Stimulated activated CD8-positive, alpha-beta memory T cell treated with anti-CD3 and anti-CD28 coated beads, Interleukin-12 subunit alpha, Interleukin-12 subunit beta, amount 100 ng/mL, for 1 hour (primary cell): ENCODE measurements around the gene ABCC4.
A peak's percentile ranks its signal among the peaks of the same experiment; 100 is the strongest.
"Not testable (repeated sequence)": the region's sequence is repeated elsewhere in the genome, so short reads cannot be mapped to it uniquely, and the experiment has no call there.

Experiments
- DNase-seq: peaks from one replicate; pipeline ENCODE4 v3.0.0-alpha.2; 2020; ENCODE audit warnings: low read depth

The ABCC4 gene

DNA sequence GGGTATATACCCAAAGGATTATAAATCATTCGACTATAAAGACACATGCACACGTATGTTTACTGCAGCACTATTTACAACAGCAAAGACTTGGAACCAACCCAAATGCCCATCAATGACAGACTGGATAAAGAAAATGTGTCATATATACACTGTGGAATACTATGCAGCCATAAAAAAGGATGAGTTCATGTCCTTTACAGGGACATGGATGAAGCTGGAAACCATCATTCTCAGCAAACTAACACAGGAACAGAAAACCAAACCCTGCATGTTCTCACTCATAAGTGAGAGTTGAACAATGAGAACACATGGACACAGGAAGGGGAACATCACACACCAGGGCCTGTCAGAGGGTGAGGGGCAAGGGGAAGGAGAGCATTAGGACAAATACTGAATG is 102.6 kb downstream of the ABCC4 start:
- not testable (repeated sequence) for DNase-seq

DNA sequence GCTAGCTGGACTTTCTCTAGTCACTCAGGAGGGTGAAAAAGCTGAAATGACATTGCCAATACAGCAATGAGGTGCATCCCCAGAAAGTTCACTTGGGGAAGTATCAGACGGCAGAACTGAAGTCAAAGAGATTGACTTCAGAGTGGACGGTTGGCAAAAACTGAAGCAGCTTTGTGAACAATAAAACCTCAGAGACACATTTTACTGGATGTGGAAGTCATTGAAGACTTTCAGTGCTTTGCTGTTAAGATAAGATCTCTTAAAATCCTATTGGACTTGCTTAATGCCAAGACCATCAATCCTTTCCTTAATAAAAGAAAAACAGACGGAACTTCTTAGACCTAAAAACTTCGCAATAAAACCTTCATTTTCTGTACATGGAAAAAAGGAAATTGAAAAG is 103.7 kb downstream of the ABCC4 start:
- DNase-seq = no peak

DNA sequence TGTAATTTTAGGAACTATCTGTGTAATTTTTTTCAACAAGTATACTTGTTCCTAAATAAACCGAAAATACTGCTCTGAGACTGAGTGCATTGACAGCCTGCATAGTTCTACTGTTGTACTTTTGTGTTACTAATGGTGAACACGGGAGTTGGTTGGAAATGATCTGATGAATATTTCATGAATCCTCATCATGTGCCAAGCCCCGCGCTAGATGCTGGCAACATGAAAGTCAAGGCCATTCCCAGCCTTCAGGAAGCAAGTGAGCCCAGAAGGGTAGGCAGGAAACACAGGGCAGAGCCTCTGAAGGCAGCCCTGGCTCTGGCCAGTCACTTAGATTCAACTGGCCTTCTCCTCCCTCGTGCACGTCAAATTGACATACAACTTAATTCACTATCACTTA is 106.1 kb downstream of the ABCC4 start:
- no peak for DNase-seq

DNA sequence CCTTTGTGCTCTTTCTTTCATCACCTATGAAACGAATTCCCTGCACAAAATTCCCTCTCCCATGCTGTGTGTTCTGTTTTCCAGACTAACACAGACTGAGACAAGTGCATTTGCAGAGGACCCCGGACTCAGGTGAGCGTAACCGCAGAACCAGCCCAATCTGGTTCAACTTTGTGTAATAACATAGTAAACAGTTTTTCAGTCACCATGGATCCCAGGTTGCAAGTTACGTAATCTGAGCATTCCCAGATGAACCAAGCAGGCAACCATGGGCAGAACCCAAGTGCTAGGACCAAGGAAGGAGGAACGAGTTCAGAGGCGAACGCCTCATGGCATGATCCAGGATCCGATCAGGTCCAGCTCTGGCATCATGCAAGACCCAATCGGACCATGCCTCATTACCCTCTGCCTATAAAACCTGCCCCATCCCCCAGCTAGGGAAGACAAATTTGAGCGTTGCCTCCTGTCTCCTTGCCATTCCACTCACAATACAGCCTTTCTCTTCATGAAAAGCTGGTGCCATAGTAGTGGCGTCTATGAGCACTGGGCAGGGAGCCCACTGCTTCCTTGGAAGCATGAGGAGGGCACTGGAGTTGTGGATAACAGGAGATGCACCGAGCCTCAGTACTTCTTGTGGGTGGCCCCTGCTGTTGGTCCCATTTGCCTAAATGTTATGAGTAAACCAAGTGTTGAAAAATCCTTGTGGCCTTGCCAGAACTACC is 107.6 kb downstream of the ABCC4 start:
- no peak for DNase-seq

DNA sequence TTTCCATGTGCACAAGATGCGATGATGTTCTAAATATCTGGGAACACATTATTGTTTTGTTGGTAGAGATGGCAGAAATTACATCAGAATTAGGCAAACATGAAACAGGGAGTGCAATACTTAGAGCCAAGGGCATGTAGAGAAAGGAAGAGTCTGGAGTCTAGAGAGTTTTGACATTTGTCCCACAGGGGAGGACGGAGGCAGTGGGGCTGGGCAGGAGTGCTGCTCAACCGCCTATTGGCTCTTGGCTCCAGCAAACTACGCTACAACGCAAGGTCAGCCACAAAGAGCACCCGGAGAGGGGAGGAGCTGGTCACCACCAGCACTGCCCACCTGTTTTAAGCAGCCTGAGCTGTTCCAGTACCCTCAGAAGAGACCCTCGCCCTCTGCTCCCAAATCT is 108.3 kb downstream of the ABCC4 start:
- no peak for DNase-seq

DNA sequence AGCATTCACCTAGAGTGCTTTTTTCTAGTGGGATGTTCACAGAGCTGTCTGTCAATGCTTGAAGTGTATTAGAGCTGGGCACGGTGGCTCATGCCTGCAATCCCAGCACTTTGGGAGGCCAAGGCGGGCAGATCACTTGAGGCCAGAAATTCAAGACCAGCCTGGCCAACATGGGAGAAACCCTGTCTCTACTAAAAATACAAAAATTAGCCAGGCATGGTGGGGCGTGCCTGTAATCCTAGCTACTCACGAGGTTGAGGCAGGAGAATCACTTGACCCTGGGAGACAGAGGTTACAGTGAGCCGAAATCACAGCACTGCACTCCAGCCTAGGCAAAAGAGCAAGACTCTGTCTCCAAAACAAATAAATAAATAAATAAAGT is 108.7 kb downstream of the ABCC4 start:
- not testable (repeated sequence) for DNase-seq

DNA sequence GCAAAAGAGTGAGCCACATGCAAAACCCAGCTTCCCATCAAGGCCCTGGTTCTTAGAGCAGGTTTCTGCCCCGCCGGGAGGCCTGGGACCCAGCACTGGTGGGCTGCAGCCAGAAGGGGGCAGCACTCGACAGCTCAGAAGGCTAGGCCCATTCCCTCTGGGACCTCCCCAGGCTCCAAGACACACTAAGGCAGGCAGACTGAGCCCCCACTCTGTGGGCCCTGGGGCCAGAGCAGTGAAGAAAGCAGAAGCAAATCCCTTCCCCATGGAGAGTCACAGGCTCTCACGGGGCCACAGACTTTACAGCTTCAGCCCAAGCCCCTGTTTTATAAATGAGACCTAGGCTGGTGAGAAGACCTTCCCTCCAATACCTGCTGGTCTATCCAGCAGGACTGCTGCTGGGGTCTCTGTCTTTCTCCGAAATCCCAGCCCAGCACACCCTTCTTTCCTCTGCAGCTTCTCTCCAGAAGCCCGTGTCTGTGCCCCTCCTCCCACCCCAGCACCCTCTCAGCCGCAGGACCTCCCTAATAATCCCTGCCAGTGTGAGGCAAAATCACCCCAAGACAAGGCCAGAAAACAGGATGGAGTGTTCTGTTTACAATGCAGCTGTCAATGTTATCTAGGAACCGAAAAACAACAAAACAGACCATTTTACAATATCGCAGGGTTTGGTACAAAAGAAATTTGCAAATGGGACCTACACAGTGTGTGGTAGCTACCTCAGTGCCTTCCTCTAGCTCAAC is 109.3 kb downstream of the ABCC4 start:
- peak; percentile 20 for DNase-seq

DNA sequence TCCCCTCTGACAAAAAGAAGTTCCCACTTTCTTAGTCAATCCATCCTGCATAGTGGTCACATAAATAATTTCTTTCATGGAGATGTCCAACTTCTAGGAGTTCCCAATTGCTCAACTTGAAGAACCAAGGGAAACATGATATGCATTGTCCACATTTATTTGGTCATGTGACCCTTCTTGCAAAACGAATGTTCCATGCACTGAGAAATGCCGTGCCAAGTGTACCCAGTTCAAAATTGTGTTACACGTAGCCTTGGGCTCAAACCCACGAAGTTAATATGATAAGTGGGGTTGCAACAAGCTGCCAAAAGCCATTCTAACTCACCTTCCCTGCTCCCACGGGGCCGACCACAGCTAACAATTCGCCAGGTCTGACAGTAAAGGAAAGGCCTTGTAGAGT is 113.1 kb downstream of the ABCC4 start:
- DNase-seq = no peak

DNA sequence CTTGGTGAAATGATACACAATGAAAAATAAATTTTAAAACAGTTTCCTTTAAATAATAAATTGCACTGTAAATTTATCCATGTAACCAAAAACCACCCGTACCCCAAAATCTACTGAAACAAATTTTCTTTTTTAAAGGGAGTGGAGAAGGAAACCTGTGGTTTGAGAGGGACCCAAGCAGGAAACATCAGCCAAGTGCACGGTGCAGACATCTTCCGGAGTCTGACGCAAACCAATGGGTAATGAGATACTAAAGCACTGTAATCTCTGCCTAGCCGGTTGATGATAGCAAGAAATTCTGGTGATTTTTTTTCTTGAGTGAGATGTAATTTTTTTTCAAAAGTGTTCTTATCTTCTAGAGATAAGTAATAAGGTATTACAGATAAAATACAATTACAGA is 115.4 kb downstream of the ABCC4 start:
- peak; percentile 33 for DNase-seq

DNA sequence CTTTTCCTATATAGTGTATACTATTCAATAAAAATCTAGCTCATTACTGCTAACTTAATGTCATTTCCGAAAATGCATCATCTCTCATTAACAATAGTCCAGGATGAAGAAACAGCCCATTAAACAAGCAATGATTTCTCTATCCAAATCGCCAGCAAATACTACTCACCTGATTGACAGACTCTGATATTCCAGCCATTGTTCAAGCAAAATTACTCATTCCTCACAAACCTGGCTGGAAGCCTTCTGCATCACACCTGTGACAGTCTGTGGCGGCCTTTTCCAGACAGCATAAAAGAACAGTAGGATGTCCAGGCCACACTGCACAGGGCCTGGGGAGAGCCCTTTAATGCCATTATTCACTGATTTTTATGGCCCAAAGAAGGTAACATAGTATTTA is 115.9 kb downstream of the ABCC4 start:
- no peak for DNase-seq

DNA sequence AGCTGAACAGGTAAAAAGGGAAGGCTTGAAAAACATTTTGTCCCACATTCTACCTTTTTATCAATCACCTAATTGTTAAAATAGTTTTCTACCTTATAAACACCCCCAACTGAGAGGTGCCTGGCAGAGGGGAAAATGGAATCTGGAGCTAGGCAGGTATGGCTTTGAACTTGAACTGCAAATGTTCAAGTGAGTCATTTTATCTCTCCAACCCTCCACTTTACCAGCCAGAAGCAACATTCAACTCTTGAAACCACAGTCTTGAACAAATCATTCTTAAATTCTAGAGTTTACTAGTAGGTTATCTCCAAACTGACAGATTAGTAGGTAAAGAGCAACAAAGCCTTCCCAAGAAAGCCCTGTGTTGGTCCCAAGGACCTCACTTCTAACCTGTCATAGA is 116.9 kb downstream of the ABCC4 start:
- no peak for DNase-seq

DNA sequence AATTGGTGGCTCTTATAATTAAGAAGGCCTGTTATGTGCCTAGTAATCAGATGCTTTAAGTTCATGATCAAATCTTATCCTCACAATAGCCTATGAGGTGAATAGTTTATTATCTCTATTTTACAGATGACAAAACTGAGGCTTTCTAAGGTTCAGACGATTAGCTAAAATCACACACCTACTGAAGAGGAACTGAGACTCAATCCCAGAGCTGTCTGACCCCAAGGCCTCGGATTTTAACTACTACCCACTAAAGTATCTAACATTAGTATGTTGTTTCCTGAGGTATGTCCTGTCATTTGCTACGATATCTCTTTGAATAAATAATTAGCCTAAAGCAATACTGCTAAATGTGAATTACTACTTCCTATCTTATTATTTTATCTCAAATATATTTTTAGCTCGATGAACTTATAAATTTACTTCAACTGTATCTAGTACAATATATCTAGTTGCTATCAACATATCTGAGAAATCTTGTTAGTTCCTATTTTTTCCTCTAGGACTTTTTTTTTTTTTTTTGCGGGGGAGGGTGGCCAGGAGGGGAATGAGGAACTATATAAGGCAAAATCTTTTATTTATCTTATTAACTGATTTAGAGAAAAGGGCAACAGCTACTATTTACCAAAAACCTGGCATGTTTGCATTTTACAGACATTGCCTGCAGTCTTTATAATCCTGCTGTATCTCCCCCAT is 118.5 kb downstream of the ABCC4 start:
- DNase-seq = no peak

DNA sequence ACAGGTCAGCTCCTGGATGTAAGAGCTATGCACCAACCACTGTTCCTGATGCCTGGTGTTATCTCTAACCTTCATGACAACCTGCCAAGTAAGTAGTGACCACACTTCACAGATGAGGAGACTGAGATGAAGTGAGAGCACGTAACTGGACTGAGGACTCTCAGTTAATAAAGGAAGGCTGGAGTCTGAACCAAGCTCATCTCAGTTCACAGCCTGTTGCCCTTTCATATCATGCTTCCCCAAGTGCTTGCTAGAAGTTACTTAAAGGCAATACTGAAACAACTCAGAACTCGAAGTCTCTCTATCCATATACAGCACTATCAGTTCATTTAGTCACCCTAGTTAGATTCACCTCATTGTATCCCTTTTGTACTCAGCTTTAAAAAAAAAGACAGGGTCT is 119.7 kb downstream of the ABCC4 start:
- DNase-seq = no peak

DNA sequence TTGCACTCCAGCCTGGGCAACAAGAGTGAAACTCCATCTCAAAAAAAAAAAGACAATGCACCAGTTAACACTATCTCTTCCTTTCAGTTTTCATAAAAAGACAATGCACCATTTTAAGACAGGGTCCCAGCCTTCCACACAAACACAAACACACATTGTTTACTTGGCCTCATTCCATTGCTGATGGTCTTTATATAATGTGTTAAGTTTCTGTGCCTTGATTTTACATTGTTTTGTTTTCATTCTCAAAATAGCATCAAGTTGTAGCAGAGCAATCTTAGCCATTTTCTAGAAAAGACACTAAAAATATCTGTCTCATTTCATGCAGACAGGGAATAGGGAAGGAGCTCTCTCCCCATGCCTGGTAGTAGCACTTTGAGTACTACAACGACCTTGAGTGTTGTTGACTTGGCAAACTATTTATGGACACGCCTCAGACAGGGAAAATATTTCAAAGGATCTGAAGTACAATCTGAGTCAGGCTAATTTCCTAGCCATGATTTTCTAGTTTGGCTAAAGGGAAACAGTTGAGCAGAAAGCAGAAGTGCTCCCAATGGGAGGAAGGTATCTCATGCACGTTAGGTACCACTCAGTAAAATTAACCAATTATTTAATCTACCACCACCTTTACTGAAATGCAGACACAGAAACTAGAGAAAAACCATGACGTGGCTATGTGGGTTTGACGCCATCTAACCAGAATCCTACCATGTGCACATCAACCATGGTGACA is 120.6 kb downstream of the ABCC4 start:
- DNase-seq = no peak

DNA sequence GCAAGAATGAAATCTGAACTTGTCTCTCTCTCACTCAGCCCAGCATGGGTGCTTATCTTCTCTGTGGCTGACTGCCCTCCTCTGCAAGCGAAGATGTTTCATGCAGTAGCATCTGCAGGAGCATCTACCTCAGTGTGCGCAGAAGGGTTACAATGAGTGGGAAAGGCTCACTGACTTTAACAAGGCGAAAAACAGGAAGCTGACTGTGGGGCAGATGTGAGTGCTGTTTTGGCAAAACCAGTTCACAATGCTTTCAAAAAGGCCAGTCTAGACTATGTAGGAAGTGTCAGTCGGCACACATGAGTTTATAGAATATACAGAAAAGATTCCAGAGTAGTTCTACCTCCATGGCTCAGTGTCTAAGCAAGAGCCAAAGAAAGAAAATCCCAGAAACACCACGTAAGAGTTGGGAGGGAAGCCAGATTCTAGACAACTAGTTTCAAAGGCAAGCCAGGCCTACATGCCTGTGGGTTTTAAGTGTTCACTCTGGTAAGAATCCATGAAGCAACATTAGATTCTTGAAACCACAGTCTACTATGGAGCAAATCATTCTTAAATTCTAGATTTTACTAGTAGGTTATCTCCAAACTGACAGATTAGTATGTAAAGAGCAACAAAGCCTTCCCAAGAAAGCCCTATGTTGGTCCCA is 124.5 kb downstream of the ABCC4 start:
- no peak for DNase-seq

DNA sequence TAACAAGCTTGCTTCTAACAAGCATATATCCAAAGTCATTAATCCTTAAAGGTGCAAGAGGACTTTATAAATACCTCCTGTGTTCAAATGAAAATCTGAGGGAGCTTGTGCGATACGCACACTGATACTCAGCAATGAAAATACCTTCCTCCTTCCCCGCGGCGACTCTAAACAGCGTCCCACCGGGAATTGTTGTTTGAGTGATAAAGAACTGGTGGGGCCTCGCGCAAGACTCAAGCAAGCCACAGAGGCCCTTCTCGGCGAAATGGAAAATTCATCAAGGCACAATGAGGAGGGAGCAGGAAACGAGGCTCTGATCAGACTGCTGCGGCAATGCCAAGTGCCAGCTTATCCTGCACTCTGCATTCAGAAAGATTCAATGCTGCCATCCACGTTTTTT is 126.7 kb downstream of the ABCC4 start:
- DNase-seq = no peak

DNA sequence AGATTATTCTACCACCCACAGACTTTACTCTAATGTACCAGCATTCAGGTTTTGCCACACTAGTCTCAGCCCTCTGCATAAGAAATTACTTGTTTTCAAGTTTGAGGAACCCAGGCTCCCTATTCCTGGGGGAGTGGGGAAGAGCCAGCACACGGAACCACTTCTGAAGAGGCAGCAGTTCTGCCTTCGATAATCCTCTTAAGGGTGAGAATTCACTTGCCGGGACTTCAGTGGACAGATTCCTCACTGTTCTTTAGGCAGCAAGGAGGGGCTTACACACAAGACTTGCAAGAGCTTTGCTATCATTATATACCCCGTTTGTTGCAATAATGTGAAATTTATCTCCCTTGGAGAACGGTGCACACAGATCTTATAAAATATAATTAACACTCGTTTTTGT is 133.1 kb downstream of the ABCC4 start:
- no peak for DNase-seq

DNA sequence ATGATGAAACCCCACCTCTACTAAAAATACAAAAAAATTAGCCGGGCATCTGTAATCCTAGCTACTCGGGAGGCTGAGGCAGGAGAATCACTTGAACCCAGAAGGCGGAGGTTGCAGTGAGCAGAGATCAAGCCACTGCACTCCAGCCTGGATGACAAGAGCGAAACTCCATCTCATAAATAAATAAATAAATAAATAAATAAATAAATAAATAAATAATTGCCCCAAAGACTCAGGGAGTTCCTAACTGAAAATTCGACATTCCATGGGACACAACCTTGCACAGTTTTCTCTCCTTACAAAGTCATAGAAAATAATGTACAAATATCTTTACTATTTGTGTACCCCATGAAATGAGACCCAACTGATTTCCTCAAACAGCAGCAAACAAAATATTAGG is 134.2 kb downstream of the ABCC4 start:
- DNase-seq = not testable (repeated sequence)

DNA sequence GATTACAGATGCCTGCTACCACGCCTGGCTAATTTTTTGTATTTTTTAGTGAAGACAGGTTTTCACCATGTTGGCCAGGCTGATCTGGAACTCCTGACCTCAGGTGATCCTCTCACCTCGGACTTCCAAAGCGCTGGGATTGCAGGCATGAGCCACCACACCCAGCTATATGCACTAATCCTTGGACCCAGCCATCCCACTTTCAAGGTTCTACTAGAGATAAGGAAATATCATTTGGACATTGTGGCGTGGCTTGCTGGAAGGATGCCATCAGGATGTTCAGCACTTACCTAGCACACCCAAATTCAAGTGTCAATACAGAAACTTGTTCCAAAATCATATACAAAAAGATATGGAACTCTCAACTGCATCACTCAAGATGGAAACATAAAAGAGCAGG is 136.4 kb downstream of the ABCC4 start:
- DNase-seq = no peak

DNA sequence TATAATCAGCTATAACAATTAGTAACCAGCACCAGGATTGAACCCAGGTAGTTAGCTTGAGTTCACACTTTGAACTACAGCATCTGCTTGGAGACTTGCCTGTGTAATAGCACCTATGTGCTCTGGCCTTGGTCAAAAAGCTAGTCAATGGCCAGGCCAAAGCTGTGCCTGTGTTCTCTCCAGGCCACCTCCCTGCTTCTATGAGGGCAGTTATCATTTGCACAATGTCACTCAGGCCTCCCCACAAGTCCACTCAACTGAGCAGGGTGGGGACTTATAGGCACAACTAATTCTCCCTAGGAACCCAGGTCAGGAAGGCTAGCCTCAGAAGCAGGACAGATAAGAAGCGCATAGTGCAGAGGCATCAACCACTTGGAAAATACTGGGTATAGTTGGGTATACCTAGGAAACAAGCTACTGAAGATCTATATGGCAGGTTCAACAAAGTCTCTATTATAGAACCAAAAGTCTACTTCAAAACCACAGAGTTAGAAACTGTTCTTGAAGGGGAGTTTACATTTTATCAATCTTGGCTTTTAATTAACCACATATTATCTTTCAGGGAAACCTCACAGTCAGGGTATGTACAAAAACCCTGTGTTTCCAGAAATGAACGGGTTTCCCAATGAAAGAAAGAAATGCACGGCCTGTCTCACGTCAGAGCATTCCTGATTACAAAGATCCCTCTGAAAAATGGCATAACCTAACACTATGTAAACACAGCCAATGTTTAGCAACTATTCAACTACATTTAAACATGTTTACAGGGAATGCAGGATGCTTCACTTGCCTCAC is 140.9 kb downstream of the ABCC4 start:
- no peak for DNase-seq

DNA sequence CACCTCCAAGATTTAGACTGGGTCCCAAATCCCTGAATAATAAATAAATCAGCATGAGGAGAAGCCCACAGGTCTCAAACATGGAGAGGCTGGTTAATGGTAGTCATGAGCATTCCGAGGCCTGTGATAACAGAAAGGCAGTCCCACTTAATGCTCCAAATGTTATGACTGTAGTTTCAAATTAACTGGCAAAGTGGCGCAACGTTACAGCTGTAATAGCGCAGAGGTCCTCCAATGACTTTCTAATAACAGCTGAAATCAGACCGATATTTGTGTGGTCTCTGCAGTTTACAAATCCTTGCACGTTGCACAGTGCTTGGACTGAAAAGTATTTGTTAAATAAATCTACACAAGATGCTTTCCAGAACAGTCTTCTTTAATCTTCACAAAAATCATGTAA is 141.8 kb downstream of the ABCC4 start:
- no peak for DNase-seq
